ENCODE measurements around the gene PEPD.

PEPD gene

DNA sequence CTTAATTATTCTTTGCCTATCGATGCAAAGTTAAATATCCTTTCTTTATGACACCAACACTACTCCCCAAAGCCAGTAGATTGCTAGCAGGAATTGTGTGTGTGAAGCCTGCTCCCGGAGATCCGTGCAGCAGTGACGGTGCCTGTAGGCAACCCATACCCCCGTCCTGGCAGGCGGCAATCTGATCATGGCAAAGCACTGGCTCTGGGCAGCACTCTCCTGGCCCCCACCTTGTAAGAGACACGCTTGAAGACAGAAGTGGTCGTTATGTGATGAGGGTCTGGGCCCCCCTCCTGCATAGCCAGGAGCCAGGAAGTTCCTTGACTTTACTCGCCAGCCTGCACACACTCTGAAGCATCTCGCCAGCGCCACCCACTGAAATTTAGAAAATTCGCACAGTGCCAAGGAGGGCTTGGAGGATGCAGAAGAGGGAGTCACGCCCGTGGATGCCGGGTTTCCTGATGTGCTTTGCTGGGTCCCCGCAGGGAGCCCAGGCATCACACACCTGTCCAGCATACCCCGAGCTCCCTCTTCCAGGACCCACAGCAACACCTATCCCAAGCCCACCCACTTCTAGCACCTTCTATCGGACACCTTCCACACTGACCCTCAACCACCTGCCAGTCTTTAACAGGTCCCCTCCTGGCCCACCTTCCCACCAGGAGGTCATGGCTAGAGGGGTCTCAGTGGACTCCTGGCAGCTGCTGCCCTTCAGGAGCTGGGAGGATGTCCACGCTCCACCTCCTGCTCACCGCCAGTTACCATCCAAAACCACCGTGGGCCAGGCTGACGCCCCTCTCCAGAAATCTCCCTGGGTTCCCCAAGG is 93.6 kb downstream of the PEPD start:
- ChIA-PET CTCF (interaction anchor here (0.7 kb wide), 1 partner anchor 111 kb away, joined by 3 read pairs; no protein-coding TSS in a partner anchor), POLR2A (ENCODE audit: low non-redundant PET) (no interaction called here)
- H3K27ac ChIP-seq = no peak overlapping the region
- no peak for DNase-seq (ENCODE audit: low spot score)
- TF ChIP-seq, protein P1, sequence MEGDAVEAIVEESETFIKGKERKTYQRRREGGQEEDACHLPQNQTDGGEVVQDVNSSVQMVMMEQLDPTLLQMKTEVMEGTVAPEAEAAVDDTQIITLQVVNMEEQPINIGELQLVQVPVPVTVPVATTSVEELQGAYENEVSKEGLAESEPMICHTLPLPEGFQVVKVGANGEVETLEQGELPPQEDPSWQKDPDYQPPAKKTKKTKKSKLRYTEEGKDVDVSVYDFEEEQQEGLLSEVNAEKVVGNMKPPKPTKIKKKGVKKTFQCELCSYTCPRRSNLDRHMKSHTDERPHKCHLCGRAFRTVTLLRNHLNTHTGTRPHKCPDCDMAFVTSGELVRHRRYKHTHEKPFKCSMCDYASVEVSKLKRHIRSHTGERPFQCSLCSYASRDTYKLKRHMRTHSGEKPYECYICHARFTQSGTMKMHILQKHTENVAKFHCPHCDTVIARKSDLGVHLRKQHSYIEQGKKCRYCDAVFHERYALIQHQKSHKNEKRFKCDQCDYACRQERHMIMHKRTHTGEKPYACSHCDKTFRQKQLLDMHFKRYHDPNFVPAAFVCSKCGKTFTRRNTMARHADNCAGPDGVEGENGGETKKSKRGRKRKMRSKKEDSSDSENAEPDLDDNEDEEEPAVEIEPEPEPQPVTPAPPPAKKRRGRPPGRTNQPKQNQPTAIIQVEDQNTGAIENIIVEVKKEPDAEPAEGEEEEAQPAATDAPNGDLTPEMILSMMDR (conservative IDR thresholded peaks at IDR 0.05; ENCODE audit: low read depth) = no peak

DNA sequence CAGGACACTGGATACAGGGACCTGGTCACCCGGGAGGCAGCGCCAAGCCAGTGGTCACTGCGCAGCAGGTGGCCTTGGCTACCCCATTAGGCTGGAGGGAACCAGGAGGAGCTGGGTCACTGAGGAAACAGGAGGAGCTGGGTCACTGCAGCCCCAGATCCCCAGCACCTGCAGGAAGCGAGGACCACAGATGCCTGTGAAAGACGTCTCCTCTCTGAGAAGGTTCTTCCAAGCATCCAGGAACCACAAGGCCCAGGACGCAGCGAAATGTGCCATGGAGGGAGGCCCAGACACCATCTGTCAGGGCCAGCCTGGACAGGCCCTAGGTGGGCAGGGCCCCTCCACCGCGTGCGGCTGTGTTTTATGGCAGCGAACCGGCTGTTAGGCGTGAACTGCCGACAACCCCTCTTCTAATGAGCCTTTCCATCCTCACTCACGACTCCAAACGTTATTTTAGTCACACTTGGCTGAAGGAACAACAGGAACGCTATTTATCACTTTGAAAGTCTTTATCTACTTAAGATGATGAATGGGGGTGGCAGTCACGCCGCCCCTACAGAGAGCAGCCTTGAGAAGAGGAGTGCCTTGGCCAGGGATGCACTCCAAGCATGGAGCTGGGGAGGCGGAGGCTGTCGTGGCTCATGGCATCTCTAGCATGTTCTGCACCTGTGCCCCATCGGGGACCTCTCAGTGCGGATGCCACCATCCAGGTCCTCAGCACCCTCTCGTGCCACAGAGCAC is 94.8 kb downstream of the PEPD start:
- ChIA-PET POLR2A (ENCODE audit: low non-redundant PET) (no interaction called here), CTCF (no interaction called here)

DNA sequence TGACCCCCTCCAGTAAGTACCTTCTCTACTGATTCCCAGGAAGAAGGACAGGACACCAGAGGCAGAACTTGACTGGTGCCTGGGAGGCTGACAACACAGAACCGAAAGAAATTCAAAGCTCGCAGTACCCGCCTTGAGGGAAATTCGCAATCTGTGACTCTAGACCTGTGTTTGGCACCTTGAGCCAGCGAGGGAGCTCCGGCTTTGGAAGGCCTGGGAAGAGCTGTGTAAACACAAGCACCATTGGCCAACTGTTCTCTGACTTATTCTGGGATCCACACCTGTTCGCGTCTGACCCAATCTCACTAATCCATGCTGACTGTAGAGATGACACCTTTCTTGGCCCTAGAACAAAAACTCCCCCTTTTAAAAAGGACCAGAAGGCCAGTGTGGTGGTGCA is 97.4 kb downstream of the PEPD start:
- no peak overlapping the region for H3K27ac ChIP-seq
- TF ChIP-seq, protein P1 (conservative IDR thresholded peaks at IDR 0.05; ENCODE audit: low read depth) = no peak
- DNase-seq (ENCODE audit: low spot score) = no peak
- ChIA-PET POLR2A (ENCODE audit: low non-redundant PET) (no interaction called here), CTCF (no interaction called here)

More for the DNA sequence above, 94.8 kb downstream of the PEPD start:
- TF ChIP-seq, protein P1 (conservative IDR thresholded peaks at IDR 0.05; ENCODE audit: low read depth) = no peak
- no peak overlapping the region for H3K27ac ChIP-seq
- no peak for DNase-seq (ENCODE audit: low spot score)

DNA sequence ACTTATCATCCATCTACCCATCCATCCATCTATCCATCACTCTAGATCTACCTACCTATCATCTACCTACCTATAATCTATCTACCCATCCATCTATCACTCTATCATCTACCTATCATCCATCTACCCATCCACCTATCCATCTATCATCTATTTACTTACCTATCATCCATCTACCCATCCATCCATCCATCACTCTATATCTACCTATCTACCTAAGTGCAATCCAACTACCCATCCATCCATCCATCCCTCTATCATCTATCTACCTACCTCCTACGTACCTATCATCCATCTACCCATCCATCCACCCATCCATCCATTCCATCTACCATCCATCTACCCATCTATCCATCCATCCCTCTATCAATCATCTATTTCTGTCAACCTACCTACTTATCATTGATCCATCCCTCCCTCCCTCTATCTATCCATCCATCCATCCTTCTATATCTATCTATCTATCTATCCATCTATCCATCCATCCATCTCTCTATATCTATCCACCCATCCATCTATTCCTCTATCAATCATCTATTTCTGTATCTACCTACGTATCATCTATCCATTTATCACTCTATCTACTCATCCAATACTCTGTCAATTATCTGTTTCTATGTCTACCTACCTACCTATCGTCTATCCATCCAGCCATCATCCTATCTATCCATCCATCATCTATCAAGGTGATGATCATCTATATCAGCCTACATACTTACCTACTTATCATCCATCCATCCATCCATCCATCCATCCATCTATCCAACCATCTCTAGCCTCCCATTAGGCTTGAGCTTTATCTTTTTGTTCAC is 99.0 kb downstream of the PEPD start:
- TF ChIP-seq, protein P1 (conservative IDR thresholded peaks at IDR 0.05; ENCODE audit: low read depth) = no peak
- ChIA-PET CTCF (interaction anchor here (0.6 kb wide), 1 partner anchor 349 kb away, joined by 3 read pairs; no protein-coding TSS in a partner anchor), POLR2A (ENCODE audit: low non-redundant PET) (no interaction called here)
- no peak overlapping the region for H3K27ac ChIP-seq
- DNase-seq (ENCODE audit: low spot score) = no peak

DNA sequence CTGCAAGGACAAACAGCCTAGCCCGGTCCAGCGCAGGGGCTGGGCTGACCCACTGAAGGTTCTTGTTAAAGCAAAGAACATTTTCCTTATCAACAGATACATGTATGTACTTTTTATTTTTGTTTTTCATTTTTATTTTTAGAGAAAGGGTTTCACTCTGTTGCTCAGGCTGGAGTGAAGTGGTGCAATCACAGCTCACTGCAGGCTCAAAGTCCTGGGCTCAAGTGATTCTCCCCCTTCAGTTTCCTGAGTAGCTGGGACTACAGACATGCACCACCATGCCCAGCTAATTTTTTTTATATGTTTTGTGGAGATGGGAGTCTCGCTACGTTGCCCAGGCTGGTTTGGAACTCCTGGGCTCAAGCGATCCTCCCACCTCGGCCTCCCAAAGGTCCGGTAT is 100.2 kb downstream of the PEPD start:
- no peak overlapping the region for H3K27ac ChIP-seq
- ChIA-PET CTCF (interaction anchor here (0.7 to 1.2 kb wide), 3 partner anchors 9 to 237 kb away, joined by 3 to 4 read pairs (median 3); no protein-coding TSS in a partner anchor), POLR2A (ENCODE audit: low non-redundant PET) (no interaction called here)

More for the DNA sequence above, 100.2 kb downstream of the PEPD start:
- TF ChIP-seq, protein P1 (conservative IDR thresholded peaks at IDR 0.05; ENCODE audit: low read depth) = no peak
- no peak for DNase-seq (ENCODE audit: low spot score)
